Posterior cingulate gyrus (tissue), 11 donors: ENCODE measurements around the gene SYNPO2.
"Not testable (repeated sequence)": the region's sequence is repeated elsewhere in the genome, so short reads cannot be mapped to it uniquely, and the experiment has no call there.

ENCODE experiments used
- DNase-seq, 10 donors: peaks; one replicate each; pipeline versions ENCODE4 v3.0.0 to v3.0.0-alpha.2; 2020 to 2021; ENCODE audit warnings: mixed read lengths in 3 of 10
- intact Hi-C: fragments of 100-400 bp; cut with DNase I; formaldehyde crosslinking; loops from one replicate; pipeline ENCODE4 v1.15.1; 2023

Gene SYNPO2

DNA sequence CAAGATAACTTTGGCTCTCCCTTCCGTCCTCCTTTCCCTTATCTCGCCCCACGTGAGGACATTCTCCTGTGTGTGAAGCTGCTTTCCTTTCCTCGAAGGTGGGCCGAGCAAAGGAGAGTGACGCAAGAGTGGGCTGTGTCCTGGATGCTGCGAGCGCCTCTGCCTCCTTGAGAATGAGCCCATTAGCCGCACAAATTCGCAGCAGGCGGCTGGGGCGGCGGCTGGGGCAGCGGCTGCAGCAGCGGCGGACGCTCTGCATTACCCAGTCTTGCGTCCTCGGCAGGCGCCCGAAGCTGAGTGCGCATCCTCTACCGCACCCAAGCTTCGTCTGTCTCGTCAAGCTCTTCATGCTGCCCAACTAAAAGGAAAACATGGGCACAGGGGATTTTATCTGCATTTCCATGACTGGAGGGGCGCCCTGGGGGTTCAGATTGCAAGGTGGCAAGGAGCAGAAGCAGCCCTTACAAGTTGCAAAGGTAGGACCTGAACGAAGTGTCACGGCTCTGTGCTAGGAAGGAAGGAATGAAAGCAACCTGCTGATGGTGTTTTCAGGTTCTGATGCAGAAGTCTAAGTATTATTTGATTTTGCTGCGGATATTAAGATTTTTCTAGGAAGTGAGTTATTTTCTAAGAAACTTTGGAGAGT is at the start of gene SYNPO2:
Gene SYNPO2 (plus strand): TSS at position 189 of the 646 bp plus-strand sequence. CDS start 183 bp downstream, at position 372.
- DNase-seq = peak; percentile 35 to 95 (median 68)
- intact Hi-C loops = no loop called here

GRCh38 chr4:118839221-118839927 is 49.3 kb upstream of the SYNPO2 start:
- intact Hi-C loops = no loop called here

GRCh38 chr4:118842055-118842454 is 46.6 kb upstream of the SYNPO2 start:
- intact Hi-C loops = no loop called here
- no peak for DNase-seq

More at GRCh38 chr4:118839221-118839927, 49.3 kb upstream of the SYNPO2 start:
- DNase-seq = no peak

DNA sequence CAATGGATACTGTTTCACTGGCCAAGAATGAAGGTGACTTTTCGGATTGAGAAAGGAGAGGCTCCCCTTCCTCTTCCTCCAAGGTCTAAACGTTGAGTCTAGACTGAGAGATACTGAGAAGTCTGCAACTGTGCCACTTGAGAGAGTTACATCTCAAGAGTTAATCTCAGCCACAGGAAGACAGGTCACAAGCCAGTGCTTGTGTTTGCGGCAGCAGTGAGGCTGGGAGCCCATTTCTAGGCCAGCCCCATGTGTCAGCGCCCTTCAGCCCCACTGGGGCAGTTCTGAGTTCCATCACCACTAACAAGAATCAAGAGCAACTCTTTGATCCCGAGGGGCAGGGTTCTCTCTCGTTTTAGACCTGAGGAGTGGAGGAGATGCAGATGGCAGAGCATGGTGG is 45.4 kb upstream of the SYNPO2 start:
- intact Hi-C loops = no loop called here
- no peak for DNase-seq

DNA sequence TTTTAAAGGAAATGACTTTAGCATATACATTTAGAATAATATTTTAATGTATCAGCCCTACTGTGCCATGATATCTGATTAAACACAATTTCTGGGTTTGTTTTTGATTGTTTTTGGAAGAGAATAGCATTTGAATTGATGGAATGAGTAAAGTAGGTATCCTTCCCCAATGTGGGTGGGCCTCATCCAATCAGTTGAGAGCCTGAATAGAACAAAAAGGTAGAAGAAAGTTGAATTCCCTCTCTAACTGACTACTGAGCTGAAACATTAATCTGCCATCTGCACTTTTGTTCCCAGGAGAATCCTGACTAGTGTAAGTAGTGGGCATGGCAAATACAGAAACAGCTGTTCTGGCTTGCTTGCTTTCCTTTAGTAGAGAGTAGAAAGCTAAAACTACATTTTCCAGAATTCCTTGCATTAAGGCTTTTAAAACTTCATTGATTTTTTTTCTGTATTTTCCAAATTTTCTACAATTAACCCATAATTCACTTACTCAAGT is 43.1 kb upstream of the SYNPO2 start:
- intact Hi-C loops = no loop called here
- no peak for DNase-seq

DNA sequence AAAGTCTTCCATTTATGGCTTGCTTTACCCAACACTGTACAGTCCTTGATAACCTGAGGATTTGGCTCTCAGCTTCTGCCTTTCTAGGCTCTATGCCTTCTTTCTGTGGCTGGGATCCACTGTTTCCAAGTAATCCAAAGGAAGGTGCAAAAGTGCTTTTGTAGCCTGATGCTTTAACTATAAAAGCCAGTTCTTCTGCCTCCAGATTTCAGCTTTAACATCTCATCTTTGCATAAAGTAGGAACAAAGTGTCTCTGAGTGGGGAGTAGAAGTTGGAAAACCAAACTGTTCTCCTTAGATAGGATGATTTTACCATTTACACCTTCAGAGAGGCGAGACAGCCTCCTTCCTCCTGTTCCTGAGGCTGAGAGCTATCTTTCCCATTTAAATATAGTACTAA is 41.7 kb upstream of the SYNPO2 start:
- intact Hi-C loops = no loop called here

DNA sequence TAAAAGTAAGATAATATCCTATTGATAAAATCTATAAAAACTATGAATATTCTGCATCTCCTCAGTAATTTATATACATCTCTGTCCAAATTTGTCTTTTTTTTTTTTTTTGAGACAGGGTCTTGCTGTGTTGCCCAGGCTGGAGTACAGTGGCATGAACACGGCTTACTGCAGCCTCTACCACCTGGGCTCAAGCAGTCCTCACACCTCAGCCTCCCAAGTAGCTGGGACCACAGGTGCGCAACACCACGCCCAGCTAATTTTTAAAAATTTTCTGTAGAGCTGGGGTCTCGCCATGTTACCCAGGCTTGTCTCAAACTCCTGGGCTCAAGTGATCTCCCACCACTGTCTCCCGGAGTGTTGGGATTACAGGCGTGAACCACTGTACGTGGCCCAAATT is 40.4 kb upstream of the SYNPO2 start:
- intact Hi-C loops = no loop called here
- no peak for DNase-seq

More for the DNA sequence above, 41.7 kb upstream of the SYNPO2 start:
- DNase-seq = no peak

GRCh38 chr4:118848901-118849300 is 39.8 kb upstream of the SYNPO2 start:
- intact Hi-C loops = no loop called here

GRCh38 chr4:118849867-118850487 is 38.7 kb upstream of the SYNPO2 start:
- DNase-seq = no peak
- intact Hi-C loops = no loop called here

More at GRCh38 chr4:118848901-118849300, 39.8 kb upstream of the SYNPO2 start:
- DNase-seq = no peak

- intact Hi-C loops = no loop called here
- no peak for DNase-seq
Measured at GRCh38 chr4:118850488-118851173, 38.0 kb upstream of the SYNPO2 start.

DNA sequence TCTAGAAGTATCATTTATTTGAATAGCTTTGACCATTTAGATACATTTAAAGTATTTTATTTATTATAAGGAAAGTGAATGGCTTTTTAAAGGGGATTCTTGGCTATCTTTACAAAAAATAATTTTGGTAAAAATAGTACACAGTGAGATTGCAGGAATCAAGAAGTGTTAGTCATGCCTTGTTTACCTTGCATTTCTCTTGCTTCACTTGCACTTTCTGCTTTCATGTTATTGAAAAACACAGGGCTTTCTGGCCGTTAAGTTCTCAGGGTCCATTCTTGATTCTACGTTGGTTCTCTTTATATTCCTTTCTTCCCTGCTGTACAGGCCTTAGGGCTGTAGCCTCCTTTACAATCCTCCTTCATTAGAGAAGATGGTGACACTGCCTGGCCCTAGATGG is 30.9 kb upstream of the SYNPO2 start:
- DNase-seq = no peak
- intact Hi-C loops = no loop called here

GRCh38 chr4:118858779-118859178 is 29.9 kb upstream of the SYNPO2 start:
- DNase-seq = no peak
- intact Hi-C loops = no loop called here

DNA sequence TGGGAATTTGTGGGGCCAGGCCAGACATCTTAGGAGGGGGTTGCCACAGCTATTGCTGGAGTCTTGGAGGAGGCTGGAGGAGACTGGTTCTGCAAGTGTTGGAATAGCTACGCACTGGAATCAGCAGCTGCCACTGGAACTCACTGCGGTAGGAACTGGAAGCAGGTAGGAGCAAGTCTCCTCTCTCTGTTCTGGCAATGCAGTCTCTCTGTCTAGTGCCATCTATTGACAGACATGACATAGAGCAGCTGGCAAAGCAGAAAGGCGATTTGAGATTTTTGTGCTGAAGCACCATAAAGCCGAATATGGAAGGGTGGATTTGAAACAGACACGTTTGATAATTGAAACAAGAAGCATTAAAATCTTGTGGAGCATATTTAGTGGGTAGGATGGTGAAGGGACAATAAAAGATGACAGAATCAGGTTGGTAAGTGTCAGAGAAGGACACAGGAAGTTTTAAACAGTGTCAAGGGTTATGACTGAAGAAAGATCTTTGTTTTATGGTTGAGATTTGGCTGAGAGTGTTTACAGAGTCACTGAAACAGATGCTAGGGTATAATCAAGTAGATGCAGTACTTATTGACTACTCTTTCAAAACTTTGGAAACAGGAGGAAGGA is 23.5 kb upstream of the SYNPO2 start:
- no peak for DNase-seq
- intact Hi-C loops = no loop called here

DNA sequence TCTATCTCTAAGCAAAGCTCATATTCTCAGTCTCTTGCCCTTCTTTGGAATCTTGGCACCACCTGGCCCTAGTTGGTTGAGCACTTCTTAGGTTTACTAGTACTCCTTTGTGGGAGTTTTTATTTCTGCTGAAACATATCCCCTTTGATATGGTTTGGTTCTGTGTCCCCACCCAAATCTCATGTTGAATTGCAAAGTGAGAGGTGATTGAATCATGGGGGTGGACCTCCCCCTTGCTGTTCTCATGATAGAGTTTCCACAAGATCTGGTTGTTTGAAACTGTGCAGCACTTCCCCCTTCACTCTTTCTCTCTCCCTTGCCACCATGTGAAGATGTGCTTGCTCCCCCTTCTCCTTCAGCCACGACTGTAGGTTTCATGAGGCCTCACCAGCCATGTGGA is 22.2 kb upstream of the SYNPO2 start:
- intact Hi-C loops = no loop called here
- DNase-seq = no peak

DNA sequence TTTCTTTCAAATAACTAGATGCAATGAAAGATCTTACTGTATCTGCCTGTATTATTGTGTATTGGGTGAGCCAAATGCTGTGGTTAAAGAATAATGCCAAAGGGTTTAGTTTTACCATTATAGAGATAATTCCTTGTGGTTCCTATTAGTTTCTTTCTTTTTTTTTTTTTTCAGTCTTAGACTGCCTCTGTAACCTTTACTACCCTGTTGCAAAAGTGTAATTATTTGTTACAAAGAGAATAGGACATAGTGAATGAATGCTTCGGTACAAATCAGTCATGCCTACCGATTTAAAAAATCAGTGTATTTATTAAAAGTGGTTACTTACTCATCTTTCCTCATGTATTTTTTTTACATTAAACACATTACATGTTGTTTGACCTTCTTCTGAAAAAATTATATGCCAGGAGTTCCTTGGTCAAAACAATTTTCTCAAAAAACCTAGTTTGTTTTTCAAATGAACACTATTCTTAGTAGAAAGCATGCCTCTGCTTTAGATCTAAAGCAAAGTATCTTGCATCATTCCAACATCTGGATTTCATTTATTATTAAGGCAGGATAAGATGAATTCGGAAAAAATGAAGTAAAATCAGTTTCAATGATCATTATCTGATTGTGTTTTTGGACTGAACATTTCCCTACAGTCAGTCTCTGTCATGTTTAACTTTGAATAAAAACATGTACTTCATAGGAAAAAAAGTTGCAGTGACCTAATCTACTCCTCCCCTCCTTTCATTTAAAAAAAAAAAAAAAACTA is 21.2 kb upstream of the SYNPO2 start:
- intact Hi-C loops = no loop called here
- DNase-seq = no peak

GRCh38 chr4:118869808-118870342 is 18.8 kb upstream of the SYNPO2 start:
- intact Hi-C loops = no loop called here
- no peak for DNase-seq

- intact Hi-C loops = no loop called here
- no peak for DNase-seq
Measured at GRCh38 chr4:118872181-118872580, 16.5 kb upstream of the SYNPO2 start.

- DNase-seq = no peak
- intact Hi-C loops = no loop called here
Measured at GRCh38 chr4:118877797-118878196, 10.9 kb upstream of the SYNPO2 start.

- DNase-seq, intact Hi-C loops: not testable (repeated sequence)
Measured at GRCh38 chr4:118878507-118878906, 10.1 kb upstream of the SYNPO2 start.

- no peak for DNase-seq
- intact Hi-C loops = no loop called here
Measured at GRCh38 chr4:118879409-118879808, 9.2 kb upstream of the SYNPO2 start.
